ENCODE results near the gene PCDH18.

The PCDH18 gene

DNA sequence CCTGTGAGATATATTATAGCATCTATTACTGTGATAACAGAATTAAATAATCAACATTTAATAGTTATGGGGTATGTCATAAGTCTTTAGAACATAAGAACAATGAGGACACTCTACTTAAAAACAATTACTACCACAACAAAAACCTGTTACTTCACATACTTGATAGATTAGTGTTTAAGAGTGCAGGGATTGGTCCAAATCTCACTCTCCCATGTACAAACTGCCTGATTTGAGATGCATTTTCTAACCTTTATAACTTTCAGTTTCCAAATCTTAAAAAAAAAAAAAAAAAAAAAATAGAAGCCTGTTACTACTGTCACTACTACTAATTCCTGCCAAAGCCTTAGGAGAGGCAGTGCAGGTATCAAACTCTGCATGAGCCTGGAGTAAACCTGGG, 5.6 kb downstream of the PCDH18 start:
- H3K27me3 ChIP-seq (ENCODE audit: control insufficient read depth in 3 of 3, insufficient read depth in 3 of 3, low read depth in 1 of 3, low read length in 3 of 3) = no peaks in the 10 kb centered on the region
- H3K9me3 ChIP-seq (replicated peaks in 1 of 2; ENCODE audit: control insufficient read depth in 2 of 2, insufficient read depth in 1 of 2, low read depth in 1 of 2, low read length in 2 of 2) = peaks cover 0 to 12% of the 10 kb centered on the region in 2 donors
- peaks cover 2 to 6% of the 10 kb centered on the region in 2 donors for H3K4me1 ChIP-seq (ENCODE audit: control insufficient read depth in 2 of 2, insufficient read depth in 1 of 2, low read depth in 1 of 2, low read length in 2 of 2)
- H2BK15ac ChIP-seq (ENCODE audit: low read length) = no peak overlapping the region
- no peak overlapping the region for H3K23ac ChIP-seq (ENCODE audit: low read depth, low read length, poor library complexity)
- no peak overlapping the region for H3K18ac ChIP-seq (ENCODE audit: low read length)
- H3K14ac ChIP-seq (ENCODE audit: low read length) = no peak overlapping the region
- H3K4me3 ChIP-seq (ENCODE audit: low read length in 2 of 2) = no peak overlapping the region
- H2AK5ac ChIP-seq (ENCODE audit: low read depth, low read length) = no peak overlapping the region
- no peak overlapping the region for H2AFZ ChIP-seq (ENCODE audit: low read length)
- no peak overlapping the region for H3K4ac ChIP-seq (ENCODE audit: low read length)
- no peak overlapping the region for H4K8ac ChIP-seq (ENCODE audit: low read depth, low read length)
- H3K36me3 ChIP-seq (replicated peaks in 1 of 2; ENCODE audit: control insufficient read depth in 2 of 2, insufficient read depth in 2 of 2, low read length in 2 of 2) = peaks cover 8 to 94% of the 10 kb centered on the region in 2 donors
- no peak overlapping the region for H3K27ac ChIP-seq (replicated peaks; ENCODE audit: low read length)
- H4K91ac ChIP-seq (ENCODE audit: low read depth, low read length, poor library complexity) = no peak overlapping the region
- no peak overlapping the region for H3K9ac ChIP-seq (ENCODE audit: low read depth, low read length, poor library complexity)
- no peak overlapping the region for H2BK12ac ChIP-seq (ENCODE audit: low read length)
- H3K4me2 ChIP-seq (ENCODE audit: insufficient read depth, low read length, poor library complexity, severe bottlenecking) = no peak overlapping the region
- H3K79me1 ChIP-seq (ENCODE audit: low read depth, low read length) = no peaks in the 10 kb centered on the region
- no peak overlapping the region for H2BK5ac ChIP-seq (ENCODE audit: low read length)
- H2BK120ac ChIP-seq (ENCODE audit: low read depth, low read length) = no peak overlapping the region
- DNase-seq (ENCODE audit: low spot score) = no peak

DNA sequence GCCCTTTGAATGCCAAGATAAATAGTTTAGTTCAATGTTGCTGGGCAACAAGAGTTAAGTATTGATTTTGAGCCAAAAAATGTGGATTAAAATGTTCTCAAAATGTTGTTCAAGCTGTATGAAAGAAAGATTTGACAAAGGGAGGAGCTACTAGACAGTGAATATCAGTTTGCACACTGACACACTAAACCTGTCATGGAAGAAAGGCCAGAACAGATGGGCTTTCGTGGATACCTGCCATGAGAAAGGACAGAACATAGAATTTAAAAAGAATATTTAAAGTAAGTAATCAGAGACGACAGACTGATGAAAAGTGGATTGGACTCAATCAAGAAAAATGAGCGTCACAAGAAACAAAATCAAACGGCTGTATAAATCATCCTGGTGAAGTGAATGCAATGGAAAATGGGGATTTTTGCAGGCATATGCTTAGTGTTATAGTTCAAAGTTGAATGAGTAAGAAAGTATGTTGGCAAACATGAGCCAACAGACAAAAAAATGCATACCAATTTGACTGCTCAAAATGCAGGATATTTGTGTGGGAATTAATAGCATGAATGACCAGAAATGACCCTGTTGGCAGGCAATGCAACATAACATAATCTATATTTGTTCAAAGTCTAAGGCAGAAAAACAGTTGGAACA, 7.4 kb downstream of the PCDH18 start:
- Histone ChIP-seq H3K36me3 (replicated peaks in 1 of 2; ENCODE audit: control insufficient read depth in 2 of 2, insufficient read depth in 2 of 2, low read length in 2 of 2) (peaks cover 13 to 100% of the 10 kb centered on the region in 2 donors), H3K14ac (ENCODE audit: low read length) (no peak overlapping the region), H3K27me3 (ENCODE audit: control insufficient read depth in 3 of 3, insufficient read depth in 3 of 3, low read depth in 1 of 3, low read length in 3 of 3) (no peaks in the 10 kb centered on the region), H3K23ac (ENCODE audit: low read depth, low read length, poor library complexity) (no peak overlapping the region), H2BK15ac (ENCODE audit: low read length) (no peak overlapping the region), H2BK12ac (ENCODE audit: low read length) (no peak overlapping the region), H4K91ac (ENCODE audit: low read depth, low read length, poor library complexity) (no peak overlapping the region), H3K27ac (replicated peaks; ENCODE audit: low read length) (no peak overlapping the region), H3K4me2 (ENCODE audit: insufficient read depth, low read length, poor library complexity, severe bottlenecking) (no peak overlapping the region), H2AK5ac (ENCODE audit: low read depth, low read length) (no peak overlapping the region), H4K8ac (ENCODE audit: low read depth, low read length) (no peak overlapping the region), H3K18ac (ENCODE audit: low read length) (no peak overlapping the region), H3K4me3 (ENCODE audit: low read length in 2 of 2) (no peak overlapping the region), H2BK5ac (ENCODE audit: low read length) (no peak overlapping the region), H2BK120ac (ENCODE audit: low read depth, low read length) (no peak overlapping the region), H3K4me1 (ENCODE audit: control insufficient read depth in 2 of 2, insufficient read depth in 1 of 2, low read depth in 1 of 2, low read length in 2 of 2) (peaks cover 0 to 7% of the 10 kb centered on the region in 2 donors), H3K4ac (ENCODE audit: low read length) (no peak overlapping the region), H3K9me3 (replicated peaks in 1 of 2; ENCODE audit: control insufficient read depth in 2 of 2, insufficient read depth in 1 of 2, low read depth in 1 of 2, low read length in 2 of 2) (peaks cover 0 to 12% of the 10 kb centered on the region in 2 donors), H2AFZ (ENCODE audit: low read length) (no peak overlapping the region), H3K9ac (ENCODE audit: low read depth, low read length, poor library complexity) (no peak overlapping the region), H3K79me1 (ENCODE audit: low read depth, low read length) (no peaks in the 10 kb centered on the region)
- WGBS, 2 donors (ENCODE audit: extremely low coverage in 2 of 2, insufficient read length in 2 of 2, insufficient replicate concordance in 1 of 2) = no CpG with 5 or more reads among the region's 4 CpGs
- DNase-seq (ENCODE audit: low spot score) = no peak

DNA sequence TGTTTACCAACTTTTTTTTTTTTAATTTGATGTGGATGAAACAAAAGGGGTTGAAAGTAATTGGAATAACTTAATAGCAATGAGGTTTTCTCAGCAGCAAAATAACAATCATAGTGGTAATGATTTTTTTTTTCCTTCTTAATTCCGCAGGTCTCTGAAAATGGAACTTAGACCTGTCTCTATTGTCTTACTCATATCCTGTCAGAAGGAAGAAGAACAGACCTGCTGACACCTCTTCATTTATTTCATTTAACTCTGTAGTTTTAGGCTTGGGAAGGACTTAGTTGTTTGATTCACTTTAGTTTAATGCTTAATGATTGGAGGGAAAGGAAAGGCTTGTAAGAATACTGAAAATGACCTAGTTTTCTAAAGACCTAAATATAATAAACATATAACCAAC, 9.0 kb downstream of the PCDH18 start:
- no peak overlapping the region for H3K14ac ChIP-seq (ENCODE audit: low read length)
- H3K4me1 ChIP-seq (ENCODE audit: control insufficient read depth in 2 of 2, insufficient read depth in 1 of 2, low read depth in 1 of 2, low read length in 2 of 2) = peaks cover 0 to 8% of the 10 kb centered on the region in 2 donors

DNA sequence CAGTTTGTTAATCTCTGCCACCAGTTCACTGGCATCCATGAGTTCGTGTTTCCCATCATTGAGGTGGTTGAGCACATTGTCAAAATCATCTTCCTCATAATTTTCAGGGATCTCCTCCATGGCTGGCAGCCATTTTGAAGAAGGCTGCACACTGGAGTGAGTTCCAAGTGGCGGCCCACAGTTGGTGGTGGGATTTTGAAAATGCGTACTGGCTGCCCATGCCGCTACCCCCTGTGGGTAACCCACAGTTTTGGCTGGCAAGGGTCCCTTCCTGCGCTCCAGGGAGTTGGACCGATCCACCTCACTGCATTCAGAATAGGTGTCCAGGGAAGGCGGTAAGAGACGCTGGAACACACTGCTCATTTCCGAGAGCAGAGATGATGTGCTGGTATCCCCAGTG, 11.2 kb downstream of the PCDH18 start:
- Histone ChIP-seq H4K91ac (ENCODE audit: low read depth, low read length, poor library complexity) (no peak overlapping the region), H2AFZ (ENCODE audit: low read length) (no peak overlapping the region), H2BK5ac (ENCODE audit: low read length) (no peak overlapping the region), H2BK120ac (ENCODE audit: low read depth, low read length) (no peak overlapping the region), H3K18ac (ENCODE audit: low read length) (no peak overlapping the region), H3K36me3 (replicated peaks in 1 of 2; ENCODE audit: control insufficient read depth in 2 of 2, insufficient read depth in 2 of 2, low read length in 2 of 2) (peaks cover 9 to 76% of the 10 kb centered on the region in 2 donors), H3K4me1 (ENCODE audit: control insufficient read depth in 2 of 2, insufficient read depth in 1 of 2, low read depth in 1 of 2, low read length in 2 of 2) (peaks cover 0 to 4% of the 10 kb centered on the region in 2 donors), H2AK5ac (ENCODE audit: low read depth, low read length) (no peak overlapping the region), H3K9me3 (replicated peaks in 1 of 2; ENCODE audit: control insufficient read depth in 2 of 2, insufficient read depth in 1 of 2, low read depth in 1 of 2, low read length in 2 of 2) (peaks cover 0 to 6% of the 10 kb centered on the region in 2 donors), H4K8ac (ENCODE audit: low read depth, low read length) (no peak overlapping the region), H3K4me2 (ENCODE audit: insufficient read depth, low read length, poor library complexity, severe bottlenecking) (no peak overlapping the region), H3K4ac (ENCODE audit: low read length) (no peak overlapping the region), H3K27me3 (ENCODE audit: control insufficient read depth in 3 of 3, insufficient read depth in 3 of 3, low read depth in 1 of 3, low read length in 3 of 3) (no peaks in the 10 kb centered on the region), H3K79me1 (ENCODE audit: low read depth, low read length) (no peaks in the 10 kb centered on the region), H3K4me3 (ENCODE audit: low read length in 2 of 2) (no peak overlapping the region), H2BK12ac (ENCODE audit: low read length) (no peak overlapping the region), H3K23ac (ENCODE audit: low read depth, low read length, poor library complexity) (no peak overlapping the region), H3K27ac (replicated peaks; ENCODE audit: low read length) (no peak overlapping the region), H2BK15ac (ENCODE audit: low read length) (no peak overlapping the region), H3K9ac (ENCODE audit: low read depth, low read length, poor library complexity) (no peak overlapping the region), H3K14ac (ENCODE audit: low read length) (no peak overlapping the region)
- WGBS, 2 donors (ENCODE audit: extremely low coverage in 2 of 2, insufficient read length in 2 of 2, insufficient replicate concordance in 1 of 2) = no CpG with 5 or more reads among the region's 9 CpGs
- DNase-seq (ENCODE audit: low spot score) = no peak

More for the DNA sequence above, 9.0 kb downstream of the PCDH18 start:
- Histone ChIP-seq H2BK12ac (ENCODE audit: low read length) (no peak overlapping the region), H3K36me3 (replicated peaks in 1 of 2; ENCODE audit: control insufficient read depth in 2 of 2, insufficient read depth in 2 of 2, low read length in 2 of 2) (peaks cover 9 to 98% of the 10 kb centered on the region in 2 donors), H3K4ac (ENCODE audit: low read length) (no peak overlapping the region), H3K27me3 (ENCODE audit: control insufficient read depth in 3 of 3, insufficient read depth in 3 of 3, low read depth in 1 of 3, low read length in 3 of 3) (no peaks in the 10 kb centered on the region), H2BK15ac (ENCODE audit: low read length) (no peak overlapping the region), H4K8ac (ENCODE audit: low read depth, low read length) (no peak overlapping the region), H2BK5ac (ENCODE audit: low read length) (no peak overlapping the region), H2BK120ac (ENCODE audit: low read depth, low read length) (no peak overlapping the region), H3K23ac (ENCODE audit: low read depth, low read length, poor library complexity) (no peak overlapping the region), H3K18ac (ENCODE audit: low read length) (no peak overlapping the region), H2AFZ (ENCODE audit: low read length) (no peak overlapping the region), H3K4me3 (ENCODE audit: low read length in 2 of 2) (no peak overlapping the region), H2AK5ac (ENCODE audit: low read depth, low read length) (no peak overlapping the region), H3K27ac (replicated peaks; ENCODE audit: low read length) (no peak overlapping the region), H3K4me2 (ENCODE audit: insufficient read depth, low read length, poor library complexity, severe bottlenecking) (no peak overlapping the region), H3K79me1 (ENCODE audit: low read depth, low read length) (no peaks in the 10 kb centered on the region), H4K91ac (ENCODE audit: low read depth, low read length, poor library complexity) (no peak overlapping the region), H3K9me3 (replicated peaks in 1 of 2; ENCODE audit: control insufficient read depth in 2 of 2, insufficient read depth in 1 of 2, low read depth in 1 of 2, low read length in 2 of 2) (peaks cover 0 to 12% of the 10 kb centered on the region in 2 donors), H3K9ac (ENCODE audit: low read depth, low read length, poor library complexity) (no peak overlapping the region)
- DNase-seq (ENCODE audit: low spot score) = no peak
- no CpG with 5 or more reads among the region's 1 CpG for WGBS, 2 donors (ENCODE audit: extremely low coverage in 2 of 2, insufficient read length in 2 of 2, insufficient replicate concordance in 1 of 2)
